HCT116 (cell line): ENCODE data around the gene MYRF. TPM values are rescaled to one million over a fixed set of nuclear protein-coding genes. Genes with fewer than 3 reads are reported as not detected.

Experiments used
- ATAC-seq: fragments of 200-7000 bp; cut with Tn5 transposase; 2 replicates; pipeline ENCODE4 v1.9.1; 2020; ENCODE audit warnings: mild to moderate bottlenecking, moderate library complexity
- BruUV-seq: library from RNA; stranded (reverse); fragments of 400-500 nt; replicated peaks from 2 replicates; lab custom pipeline; 2021; lab: Mats Ljungman, UMichigan
- CTCF ChIA-PET: fragments of 300-600 bp; sonication (Branson Sonifier 250); formaldehyde crosslinking; loops from one replicate; lab custom pipeline; 2021; ENCODE audit warnings: antibody characterized with exemption; lab: Charles Lee
- POLR2A ChIA-PET: fragments of 300-600, 350-600 bp; sonication (Branson Sonifier 250); formaldehyde crosslinking; loops from one replicate; lab custom pipeline; 2021; ENCODE audit warnings: antibody characterized with exemption; lab: Charles Lee
- RAD21 ChIA-PET, 2 experiments: fragments of 300-600 bp; sonication (Branson Sonifier 250); formaldehyde crosslinking; loops; one replicate each; lab custom pipeline; 2023; ENCODE audit warnings: low total read pairs in 2 of 2; ENCODE audit not compliant: uncharacterized antibody in 2 of 2, unreplicated experiment in 2 of 2, low non-redundant PET in 1 of 2; lab: Charles Lee
- DNase-seq: peaks from one replicate; pipeline ENCODE4 v3.0.0-alpha.2; 2010; ENCODE audit warnings: low read depth, low spot score
- H2AFZ ChIP-seq: fragments of 200-600 bp; shearing (Covaris generic), sonication (generic); 2 replicates; pipeline ENCODE4 v1.6.1; 2017; ENCODE audit warnings: low read depth, mixed run types, mixed read lengths, antibody characterized with exemption, low read length; ENCODE audit not compliant: poor library complexity, severe bottlenecking
- H3K27ac ChIP-seq: 2 replicates; pipeline ENCODE4 v1.5.1; 2012; ENCODE audit warnings: low read depth, low read length
- H3K27me3 ChIP-seq: fragments of 200-600 bp; sonication (generic); 2 replicates; pipeline ENCODE4 v1.6.1; 2016; ENCODE audit warnings: mixed run types, low read length, mixed read lengths; ENCODE audit not compliant: insufficient read depth
- H3K36me3 ChIP-seq, 2 experiments: fragments of 200-500 bp in 1 of 2; fragments of 200-600 bp in 1 of 2; sonication (Bioruptor generic) in 1 of 2; sonication (generic) in 1 of 2; 2 replicates each; pipeline versions ENCODE4 v1.5.1 to v1.6.1; 2014 to 2016; ENCODE audit warnings: low read length in 2 of 2, inconsistent platforms in 1 of 2, mixed read lengths in 1 of 2, mixed run types in 1 of 2; ENCODE audit not compliant: insufficient read depth in 2 of 2, control insufficient read depth in 1 of 2
- H3K4me1 ChIP-seq, 2 experiments: fragments of 200-600 bp in 1 of 2; sonication (generic) in 1 of 2; 2 replicates each; pipeline versions ENCODE4 v1.5.1 to v1.6.1; 2012 to 2017; ENCODE audit warnings: low read length in 2 of 2, inconsistent platforms in 1 of 2, mild to moderate bottlenecking in 1 of 2, mixed read lengths in 1 of 2, mixed run types in 1 of 2, moderate library complexity in 1 of 2; ENCODE audit not compliant: insufficient read depth in 2 of 2, control insufficient read depth in 1 of 2
- H3K4me2 ChIP-seq: fragments of 200-600 bp; sonication (generic); 2 replicates; pipeline ENCODE4 v1.6.1; 2017; ENCODE audit warnings: mixed run types, low read length, mixed read lengths
- H3K4me3 ChIP-seq, 2 experiments: fragments of 200-600 bp in 1 of 2; sonication (generic) in 1 of 2; replicated peaks in 1 of 2; 2 replicates each; pipeline ENCODE4 v1.5.1; 2011 to 2016; ENCODE audit warnings: low read length in 2 of 2, control low read depth in 1 of 2, low read depth in 1 of 2, mild to moderate bottlenecking in 1 of 2, mixed read lengths in 1 of 2, mixed run types in 1 of 2
- H3K79me2 ChIP-seq: fragments of 200-600 bp; sonication (generic); 2 replicates; pipeline ENCODE4 v1.6.1; 2017; ENCODE audit warnings: mild to moderate bottlenecking, mixed run types, low read length, moderate library complexity, mixed read lengths; ENCODE audit not compliant: insufficient read depth
- H3K9ac ChIP-seq: fragments of 200-600 bp; sonication (generic); 2 replicates; pipeline ENCODE4 v1.6.1; 2016; ENCODE audit warnings: low read length, mixed read lengths
- H3K9me2 ChIP-seq: fragments of 200-600 bp; sonication (generic), shearing (Covaris generic); 2 replicates; pipeline ENCODE4 v1.6.1; 2017; ENCODE audit warnings: mixed run types, mild to moderate bottlenecking, moderate library complexity; ENCODE audit not compliant: insufficient read depth
- H3K9me3 ChIP-seq, 2 experiments: fragments of 200-500 bp in 1 of 2; fragments of 200-600 bp in 1 of 2; sonication (Bioruptor generic) in 1 of 2; sonication (generic) in 1 of 2; 2 replicates each; pipeline ENCODE4 v1.6.1; 2014 to 2017; ENCODE audit warnings: low read length in 2 of 2, mixed read lengths in 2 of 2, inconsistent platforms in 1 of 2, low read depth in 1 of 2, mild to moderate bottlenecking in 1 of 2, mixed run types in 1 of 2, moderate library complexity in 1 of 2; ENCODE audit not compliant: control insufficient read depth in 1 of 2, insufficient read depth in 1 of 2
- H4K20me1 ChIP-seq: fragments of 200-600 bp; sonication (generic), shearing (Covaris generic); 2 replicates; pipeline ENCODE4 v1.6.1; 2017; ENCODE audit warnings: mixed run types, mild to moderate bottlenecking, moderate library complexity; ENCODE audit not compliant: insufficient read depth
- CBX3 ChIP-seq: IDR thresholded peaks from 2 replicates; pipeline ENCODE4 v1.6.1; 2012; ENCODE audit warnings: low read depth
- CEBPB ChIP-seq: IDR thresholded peaks from 2 replicates; pipeline ENCODE4 v1.6.1; 2012; ENCODE audit warnings: low read depth
- EGR1 ChIP-seq: IDR thresholded peaks from 2 replicates; pipeline ENCODE4 v1.6.1; 2012; ENCODE audit warnings: low read depth
- ELF1 ChIP-seq: IDR thresholded peaks from 2 replicates; pipeline ENCODE4 v1.6.1; 2012; ENCODE audit warnings: low read depth, borderline replicate concordance
- EZH2 ChIP-seq: fragments of 200-600 bp; sonication (generic); IDR thresholded peaks from 2 replicates; pipeline ENCODE4 v1.6.1; 2017; ENCODE audit warnings: antibody characterized with exemption, mixed run types
- FOSL1 ChIP-seq: IDR thresholded peaks from 2 replicates; pipeline ENCODE4 v1.6.1; 2012; ENCODE audit warnings: low read depth
- JUND ChIP-seq: IDR thresholded peaks from 2 replicates; pipeline ENCODE4 v1.6.1; 2012
- POLR2A ChIP-seq: IDR thresholded peaks from 2 replicates; pipeline ENCODE4 v1.7.0; 2011; ENCODE audit warnings: borderline replicate concordance; ENCODE audit not compliant: insufficient read depth, insufficient read length; ENCODE audit errors: extremely low read depth
- POLR2AphosphoS5 ChIP-seq: IDR thresholded peaks from 2 replicates; pipeline ENCODE4 v1.6.1; 2011; ENCODE audit warnings: mild to moderate bottlenecking, low read depth, low read length, moderate library complexity
- RAD21 ChIP-seq: IDR thresholded peaks from 2 replicates; pipeline ENCODE4 v1.6.1; 2012; ENCODE audit warnings: low read depth, mild to moderate bottlenecking
- SIN3A ChIP-seq: IDR thresholded peaks from 2 replicates; pipeline ENCODE4 v1.6.1; 2012; ENCODE audit warnings: low read depth
- SP1 ChIP-seq: IDR thresholded peaks from 2 replicates; pipeline ENCODE4 v1.6.1; 2012; ENCODE audit warnings: low read depth
- SRF ChIP-seq: IDR thresholded peaks from 2 replicates; pipeline ENCODE4 v1.6.1; 2012; ENCODE audit warnings: low read depth
- TCF7L2 ChIP-seq: IDR thresholded peaks from 2 replicates; pipeline ENCODE4 v1.7.0; 2011; ENCODE audit warnings: borderline replicate concordance, inconsistent platforms; ENCODE audit not compliant: insufficient read depth, insufficient read length; ENCODE audit errors: extremely low read depth
- YY1 ChIP-seq: IDR thresholded peaks from 2 replicates; pipeline ENCODE4 v1.6.1; 2011; ENCODE audit warnings: low read length, low read depth, moderate library complexity, mild to moderate bottlenecking; ENCODE audit not compliant: insufficient replicate concordance; ENCODE audit errors: extremely low read depth
- ZBTB33 ChIP-seq: IDR thresholded peaks from 2 replicates; pipeline ENCODE4 v1.6.1; 2011; ENCODE audit warnings: mild to moderate bottlenecking, low read length, moderate library complexity; ENCODE audit not compliant: insufficient replicate concordance; ENCODE audit errors: extremely low read depth
- ZFX ChIP-seq: fragments of 450-650 bp; IDR thresholded peaks from 2 replicates; pipeline ENCODE4 v1.6.1; 2017
- ZNF274 ChIP-seq: fragments of 200-500 bp; sonication (Bioruptor generic); IDR thresholded peaks from 2 replicates; pipeline ENCODE4 v1.6.1; 2014; ENCODE audit warnings: mild to moderate bottlenecking, low read depth, low read length, inconsistent platforms
- intact Hi-C: fragments of 100-400 bp; cut with micrococcal nuclease; formaldehyde crosslinking; loops from 2 replicates; pipeline ENCODE4 v1.10.0; 2022
- total RNA-seq: library from RNA; stranded (reverse); gene quantifications from one replicate; pipeline ENCODE4 v1.2.1, GENCODE V29; 2021; ENCODE audit not compliant: unreplicated experiment
- TF ChIP-seq, protein P1 (sequence below): IDR thresholded peaks from 2 replicates; pipeline ENCODE4 v1.6.1; 2012; ENCODE audit warnings: low read depth
- TF ChIP-seq, protein P2 (sequence below): IDR thresholded peaks from 2 replicates; pipeline ENCODE4 v1.6.1; 2012
- TF ChIP-seq, protein P3 (sequence below): IDR thresholded peaks from 2 replicates; pipeline ENCODE4 v1.6.1; 2012

The MYRF gene
- total RNA-seq, 1 experiment from 2014 or later: 52.3 TPM

- no peak for TF ChIP-seq SP1
- TF ChIP-seq CEBPB: no peak
Measured at GRCh38 chr11:61828379-61828628, 75.9 kb downstream of the MYRF start (continued).

- POLR2A ChIA-PET: no interaction called here
- H3K27ac ChIP-seq: no peak overlapping the region
- H3K4me2 ChIP-seq: no peak overlapping the region
- H3K9me3 ChIP-seq: no peaks in the 10 kb centered on the region
- no peak for DNase-seq
- H3K4me1 ChIP-seq: no peaks in the 10 kb centered on the region
- intact Hi-C loops: no loop called here
- BruUV-seq: no TSS peak
- H3K79me2 ChIP-seq: no peaks in the 10 kb centered on the region
- TF ChIP-seq, protein P1, sequence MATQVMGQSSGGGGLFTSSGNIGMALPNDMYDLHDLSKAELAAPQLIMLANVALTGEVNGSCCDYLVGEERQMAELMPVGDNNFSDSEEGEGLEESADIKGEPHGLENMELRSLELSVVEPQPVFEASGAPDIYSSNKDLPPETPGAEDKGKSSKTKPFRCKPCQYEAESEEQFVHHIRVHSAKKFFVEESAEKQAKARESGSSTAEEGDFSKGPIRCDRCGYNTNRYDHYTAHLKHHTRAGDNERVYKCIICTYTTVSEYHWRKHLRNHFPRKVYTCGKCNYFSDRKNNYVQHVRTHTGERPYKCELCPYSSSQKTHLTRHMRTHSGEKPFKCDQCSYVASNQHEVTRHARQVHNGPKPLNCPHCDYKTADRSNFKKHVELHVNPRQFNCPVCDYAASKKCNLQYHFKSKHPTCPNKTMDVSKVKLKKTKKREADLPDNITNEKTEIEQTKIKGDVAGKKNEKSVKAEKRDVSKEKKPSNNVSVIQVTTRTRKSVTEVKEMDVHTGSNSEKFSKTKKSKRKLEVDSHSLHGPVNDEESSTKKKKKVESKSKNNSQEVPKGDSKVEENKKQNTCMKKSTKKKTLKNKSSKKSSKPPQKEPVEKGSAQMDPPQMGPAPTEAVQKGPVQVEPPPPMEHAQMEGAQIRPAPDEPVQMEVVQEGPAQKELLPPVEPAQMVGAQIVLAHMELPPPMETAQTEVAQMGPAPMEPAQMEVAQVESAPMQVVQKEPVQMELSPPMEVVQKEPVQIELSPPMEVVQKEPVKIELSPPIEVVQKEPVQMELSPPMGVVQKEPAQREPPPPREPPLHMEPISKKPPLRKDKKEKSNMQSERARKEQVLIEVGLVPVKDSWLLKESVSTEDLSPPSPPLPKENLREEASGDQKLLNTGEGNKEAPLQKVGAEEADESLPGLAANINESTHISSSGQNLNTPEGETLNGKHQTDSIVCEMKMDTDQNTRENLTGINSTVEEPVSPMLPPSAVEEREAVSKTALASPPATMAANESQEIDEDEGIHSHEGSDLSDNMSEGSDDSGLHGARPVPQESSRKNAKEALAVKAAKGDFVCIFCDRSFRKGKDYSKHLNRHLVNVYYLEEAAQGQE: no peak
- TF ChIP-seq TCF7L2: no peak
- TF ChIP-seq EGR1: no peak
- no peak for TF ChIP-seq SIN3A
- TF ChIP-seq POLR2AphosphoS5: no peak
- TF ChIP-seq ZBTB33: no peak
- TF ChIP-seq ZNF274: no peak
- no peak for TF ChIP-seq ELF1
- TF ChIP-seq, protein P2, sequence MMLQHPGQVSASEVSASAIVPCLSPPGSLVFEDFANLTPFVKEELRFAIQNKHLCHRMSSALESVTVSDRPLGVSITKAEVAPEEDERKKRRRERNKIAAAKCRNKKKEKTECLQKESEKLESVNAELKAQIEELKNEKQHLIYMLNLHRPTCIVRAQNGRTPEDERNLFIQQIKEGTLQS: no peak
- TF ChIP-seq YY1: no peak
- no peak for TF ChIP-seq FOSL1
- TF ChIP-seq SRF: no peak
- TF ChIP-seq, protein P3, sequence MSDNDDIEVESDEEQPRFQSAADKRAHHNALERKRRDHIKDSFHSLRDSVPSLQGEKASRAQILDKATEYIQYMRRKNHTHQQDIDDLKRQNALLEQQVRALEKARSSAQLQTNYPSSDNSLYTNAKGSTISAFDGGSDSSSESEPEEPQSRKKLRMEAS: no peak
- no peak for TF ChIP-seq RAD21
- no peak for TF ChIP-seq JUND
- no peak for TF ChIP-seq ZFX
- no peak for TF ChIP-seq POLR2A
- TF ChIP-seq CBX3: no peak
- no peak for TF ChIP-seq EZH2
- no peak for TF ChIP-seq SP1
- H3K9me2 ChIP-seq: no peaks in the 10 kb centered on the region
- RAD21 ChIA-PET: no interaction called here
- no peak overlapping the region for H3K9ac ChIP-seq
- CTCF ChIA-PET: no interaction called here
- no peak for ATAC-seq
- no peaks in the 10 kb centered on the region for H4K20me1 ChIP-seq
- H2AFZ ChIP-seq: no peak overlapping the region
- no peaks in the 10 kb centered on the region for H3K36me3 ChIP-seq
- no peak overlapping the region for H3K4me3 ChIP-seq
- H3K27me3 ChIP-seq: no peaks in the 10 kb centered on the region
Measured at GRCh38 chr11:61828629-61829407, 76.4 kb downstream of the MYRF start.
